HS-5 (cell line): ENCODE measurements around the gene HDAC9.
A peak's percentile ranks its signal among the peaks of the same experiment; 100 is the strongest.

Experiments
- DNase-seq: peaks from one replicate; pipeline ENCODE4 v3.0.0-alpha.2; 2012; ENCODE audit warnings: low read depth

HDAC9 gene

DNA sequence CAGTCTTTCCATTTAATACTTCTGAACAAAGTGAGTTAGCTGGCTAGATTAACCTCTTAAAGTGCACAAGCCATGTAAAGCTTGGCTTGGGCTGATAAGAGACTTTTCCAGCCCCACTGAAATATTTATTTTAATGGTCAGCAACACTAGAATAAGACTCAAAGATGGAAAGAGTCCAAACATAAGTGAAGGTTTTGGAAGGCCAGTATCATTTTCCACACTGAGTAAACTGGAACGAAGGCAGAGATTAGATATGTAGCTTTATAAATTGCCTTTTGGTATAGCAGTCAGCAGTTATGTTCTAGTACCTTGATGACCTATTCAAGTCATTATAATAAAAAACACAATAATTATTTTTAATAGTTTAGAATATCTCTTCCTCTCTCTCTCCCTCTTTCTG lies 102.2 kb downstream of the HDAC9 start:
- DNase-seq: no peak

- DNase-seq: no peak
Observed at GRCh38 chr7:18607025-18607424, 111.5 kb downstream of the HDAC9 start.

DNA sequence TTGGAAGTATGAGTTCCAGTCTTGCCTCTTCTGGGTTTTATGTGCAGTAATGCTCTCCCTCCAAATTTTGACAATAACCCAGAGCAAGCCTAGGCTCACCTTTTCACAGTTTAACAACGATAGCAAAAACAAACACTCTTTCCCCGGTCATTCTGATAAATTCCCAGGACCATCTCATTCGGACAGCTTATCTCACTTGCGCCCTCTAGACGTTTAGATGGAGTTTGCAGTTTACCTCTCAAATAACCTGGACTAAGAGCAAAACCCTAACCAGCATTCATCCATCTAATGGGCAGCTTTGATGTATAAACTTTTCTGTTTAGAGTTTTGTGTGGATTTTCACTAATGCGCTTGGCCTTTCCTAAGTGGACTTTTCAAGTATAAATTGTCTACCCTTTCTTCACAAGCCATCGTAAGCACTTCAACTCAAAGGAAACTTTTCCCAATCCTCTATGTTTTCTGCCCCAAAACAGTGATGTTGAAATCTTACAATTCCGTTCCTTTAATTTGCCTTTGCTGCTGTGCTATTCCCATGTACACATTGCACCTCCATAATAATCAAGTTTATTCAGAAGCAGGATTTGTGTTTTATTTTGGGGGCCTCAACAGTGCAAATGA lies 114.9 kb downstream of the HDAC9 start:
- DNase-seq: no peak

GRCh38 chr7:18614841-18615240 lies 119.3 kb downstream of the HDAC9 start:
- no peak for DNase-seq

DNA sequence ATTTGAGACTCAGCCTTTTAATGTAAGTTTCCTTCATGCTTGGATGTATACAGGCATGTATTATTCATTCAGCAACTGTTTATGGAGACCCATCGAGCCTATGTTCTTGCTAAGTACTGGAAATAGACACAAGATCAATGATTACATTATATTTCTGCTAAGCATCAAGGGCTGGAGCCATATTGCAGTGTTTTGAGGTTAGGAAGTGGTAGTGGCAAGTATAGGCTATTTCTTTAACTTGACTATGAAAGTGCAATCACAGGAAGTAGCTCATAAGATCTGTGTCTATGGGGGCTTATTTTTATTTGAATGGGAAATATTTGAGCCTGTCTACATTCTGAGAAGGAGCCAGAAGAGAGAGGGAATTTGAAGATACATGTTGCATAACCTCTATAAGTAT lies 123.8 kb downstream of the HDAC9 start:
- no peak for DNase-seq

DNA sequence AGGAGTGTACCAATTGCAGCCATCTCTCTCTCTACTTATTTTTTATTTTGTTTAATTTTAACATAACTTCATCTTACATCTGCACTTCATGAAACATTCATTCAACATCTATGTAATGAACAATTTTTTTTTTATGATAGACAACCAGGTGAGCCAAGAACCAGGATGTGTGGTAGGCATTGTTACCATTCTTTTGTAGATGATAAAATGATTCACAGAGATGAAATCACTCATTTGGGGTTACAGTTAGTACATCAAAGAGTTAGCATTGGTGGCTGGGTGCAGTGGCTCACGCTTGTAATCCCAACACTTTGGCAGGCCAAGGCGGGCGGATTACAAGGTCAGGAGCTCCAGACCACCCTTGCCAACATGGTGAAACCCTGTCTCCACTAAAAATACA lies 127.8 kb downstream of the HDAC9 start:
- no peak for DNase-seq

- no peak for DNase-seq
Observed at GRCh38 chr7:18624459-18624858, 128.9 kb downstream of the HDAC9 start.

- DNase-seq: no peak
Observed at GRCh38 chr7:18626086-18626485, 130.5 kb downstream of the HDAC9 start.

- no peak for DNase-seq
Observed at GRCh38 chr7:18626717-18627116, 131.2 kb downstream of the HDAC9 start.

- DNase-seq: no peak
Observed at GRCh38 chr7:18637516-18637915, 142.0 kb downstream of the HDAC9 start.

GRCh38 chr7:18638594-18639452 lies 143.3 kb downstream of the HDAC9 start:
- DNase-seq: peak; percentile 10

DNA sequence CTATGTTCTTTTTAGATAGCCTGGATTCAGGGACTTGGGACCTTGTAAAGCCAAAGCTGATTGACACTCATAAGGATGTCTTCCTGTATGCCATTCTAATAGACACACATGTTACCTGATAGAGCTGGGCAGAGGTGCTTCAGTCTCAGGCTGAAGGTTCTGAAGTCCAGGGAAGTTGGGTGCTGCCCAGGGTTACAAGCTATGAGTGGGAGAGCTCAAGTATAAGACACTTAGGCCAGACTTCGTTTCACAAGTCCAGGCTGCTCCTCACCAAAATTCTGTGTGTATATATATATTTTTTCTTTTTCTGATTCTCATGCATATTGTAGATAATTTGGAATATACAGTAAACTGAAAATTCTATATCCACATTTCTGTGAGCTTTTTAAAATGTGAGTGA lies 144.2 kb downstream of the HDAC9 start:
- no peak for DNase-seq

- DNase-seq: no peak
Observed at GRCh38 chr7:18644981-18645380, 149.4 kb downstream of the HDAC9 start.

GRCh38 chr7:18647582-18647981 lies 152.0 kb downstream of the HDAC9 start:
- DNase-seq: no peak

- DNase-seq: no peak
Observed at GRCh38 chr7:18648849-18649758, 153.6 kb downstream of the HDAC9 start.

GRCh38 chr7:18653381-18654155 lies 158.0 kb downstream of the HDAC9 start:
- DNase-seq: no peak

DNA sequence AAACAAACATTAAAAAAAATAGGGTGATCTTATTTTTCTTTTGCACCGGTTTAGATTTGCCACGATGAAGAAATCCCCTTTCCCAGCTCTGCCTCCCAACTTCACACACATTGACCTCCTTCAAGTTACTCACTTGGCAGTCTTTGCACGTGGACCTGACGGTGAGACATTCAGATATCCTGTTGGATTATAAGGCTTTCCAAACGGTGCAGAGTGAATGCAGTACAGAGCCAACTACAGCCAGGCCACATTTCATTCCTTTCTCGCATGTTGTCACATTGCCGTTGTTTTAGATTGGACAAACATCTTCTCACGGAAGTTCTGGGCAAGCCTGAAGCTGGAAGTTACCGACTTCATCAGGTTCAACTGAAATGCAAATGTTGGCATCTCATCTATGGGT lies 159.2 kb downstream of the HDAC9 start:
- DNase-seq: no peak

GRCh38 chr7:18655506-18655905 lies 160.0 kb downstream of the HDAC9 start:
- DNase-seq: no peak

DNA sequence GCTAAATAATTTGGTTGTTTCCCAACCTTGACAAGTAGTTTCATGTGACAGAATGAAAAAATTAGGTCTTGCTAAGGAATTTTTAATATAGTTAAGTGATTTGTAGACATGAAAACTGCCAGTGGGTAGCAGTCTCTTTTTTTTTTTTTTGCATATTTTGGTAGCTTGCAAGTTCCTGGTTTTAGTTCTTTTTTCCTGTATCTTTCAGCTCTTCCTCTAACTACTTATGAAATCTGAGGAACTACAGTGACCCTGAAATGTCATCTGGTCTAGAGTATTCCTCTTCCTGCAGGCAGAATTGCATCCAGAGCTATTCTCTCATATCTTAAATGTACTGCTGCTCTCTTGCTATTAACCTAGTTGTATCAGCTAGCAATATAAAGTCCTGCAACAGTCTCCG lies 160.4 kb downstream of the HDAC9 start:
- no peak for DNase-seq

DNA sequence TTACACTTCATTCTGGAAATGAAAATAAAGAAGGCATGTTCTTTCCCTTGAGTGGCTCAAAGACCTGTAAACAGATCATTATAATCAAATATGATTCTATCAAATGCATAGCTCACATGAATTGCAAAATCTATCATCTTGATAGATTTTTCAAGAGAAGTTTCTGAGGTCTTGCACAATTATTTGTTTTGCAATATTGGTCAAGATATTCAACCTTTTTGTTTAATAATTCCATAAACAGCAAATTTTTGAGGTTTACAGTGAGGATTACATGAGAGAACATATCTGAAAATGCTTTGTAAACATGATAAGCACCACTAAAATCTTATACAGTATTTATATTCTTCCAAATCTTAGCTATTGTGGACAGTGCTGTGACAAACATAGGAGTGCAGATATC lies 160.8 kb downstream of the HDAC9 start:
- DNase-seq: no peak

DNA sequence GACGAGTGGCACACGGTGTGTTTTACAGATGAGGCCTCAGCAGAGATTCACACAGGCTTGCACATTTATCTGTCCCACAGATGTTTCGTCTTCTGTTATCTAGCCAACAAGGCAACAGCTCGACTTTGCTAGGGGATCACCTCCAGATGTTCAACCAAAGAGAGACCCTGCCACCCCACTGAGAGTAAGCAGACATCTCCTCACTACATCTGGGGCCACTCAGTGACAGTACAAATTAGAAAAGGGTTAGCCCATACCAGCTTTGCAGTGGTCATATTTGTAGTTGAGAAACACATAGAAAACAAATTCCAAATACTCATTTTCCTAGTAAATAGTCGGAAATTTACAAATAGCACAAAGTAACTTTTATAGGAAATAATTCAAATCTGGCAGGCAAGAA lies 164.2 kb downstream of the HDAC9 start:
- no peak for DNase-seq

DNA sequence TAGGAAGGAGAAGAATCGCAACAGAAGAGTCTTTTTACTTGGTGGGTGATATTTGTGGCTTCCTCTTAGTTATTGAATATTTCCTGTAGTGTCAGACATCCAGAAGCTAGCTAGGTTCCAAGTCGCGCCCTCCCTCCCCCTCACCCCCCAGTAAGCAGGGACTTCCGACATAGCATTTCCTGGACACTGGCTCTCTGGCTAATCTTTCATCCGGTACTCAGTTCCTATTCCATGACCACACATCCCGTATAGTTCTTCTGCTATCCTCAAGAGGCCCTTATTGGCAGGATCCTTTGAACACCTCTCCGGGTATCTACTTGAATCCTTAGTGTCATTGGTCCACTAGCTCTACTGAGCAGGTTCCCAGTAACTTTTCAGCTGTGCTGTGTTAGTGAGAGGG lies 167.8 kb downstream of the HDAC9 start:
- DNase-seq: no peak
